Activated CD4-positive, alpha-beta T cell treated with anti-CD3 and anti-CD28 coated beads for 36 hours (primary cell): ENCODE results near the gene PIGH. TPM values are rescaled to one million over a fixed set of nuclear protein-coding genes. Genes with fewer than 3 reads are reported as not detected.
"Not testable (repeated sequence)": the region's sequence is repeated elsewhere in the genome, so short reads cannot be mapped to it uniquely, and the experiment has no call there.

Experiments used
- ATAC-seq: fragments of 200-7000 bp; cut with Tn5 transposase; one replicate; pipeline ENCODE4 v1.10.0; 2021; ENCODE audit warnings: mild to moderate bottlenecking, moderate library complexity
- CTCF ChIA-PET: fragments of 350-600 bp; sonication (Branson Sonifier 250); formaldehyde crosslinking; loops from one replicate; lab custom pipeline; 2021; ENCODE audit warnings: antibody characterized with exemption; lab: Charles Lee
- POLR2A ChIA-PET: fragments of 350-600 bp; sonication (Branson Sonifier 250); formaldehyde crosslinking; loops from one replicate; lab custom pipeline; 2021; ENCODE audit warnings: antibody characterized with exemption, inconsistent platforms; lab: Charles Lee
- DNase-seq: peaks from one replicate; pipeline ENCODE4 v3.0.0-alpha.2; 2020
- H3K27ac Mint-ChIP-seq: one replicate; pipeline ENCODE4 v1.8.0; 2021; ENCODE audit warnings: mixed read lengths
- H3K27me3 Mint-ChIP-seq: one replicate; pipeline ENCODE4 v1.8.0; 2021; ENCODE audit warnings: mixed read lengths
- H3K36me3 Mint-ChIP-seq: one replicate; pipeline ENCODE4 v1.8.0; 2021; ENCODE audit warnings: low read depth, mixed read lengths
- H3K4me1 Mint-ChIP-seq: one replicate; pipeline ENCODE4 v1.8.0; 2021; ENCODE audit warnings: mixed read lengths
- H3K4me3 Mint-ChIP-seq: one replicate; pipeline ENCODE4 v1.8.0; 2021; ENCODE audit warnings: mild to moderate bottlenecking, moderate library complexity, mixed read lengths
- H3K9me3 Mint-ChIP-seq: one replicate; pipeline ENCODE4 v1.8.0; 2021; ENCODE audit warnings: low read depth, mixed read lengths
- intact Hi-C, 2 experiments: fragments of 100-400 bp; cut with DNase I in 1 of 2; cut with micrococcal nuclease in 1 of 2; formaldehyde crosslinking; loops; one replicate each; pipeline versions ENCODE4 v1.14.2 to v1.15.1; 2022 to 2024; cut with DNase I, micrococcal nuclease
- total RNA-seq, 2 experiments: library from RNA; stranded (reverse); gene quantifications; one replicate each; pipeline ENCODE4 v1.2.3, GENCODE V29; 2021

PIGH gene
- total RNA-seq, 2 experiments from 2014 or later, result 14.9 to 21.4 TPM

GRCh38 chr14:67609642-67610310 lies 9.7 kb upstream of the PIGH start:
- intact Hi-C loops, result loop anchor here in 1 of 2 experiments (10.0 kb wide), 2 partner anchors 365 to 1185 kb away; partner anchors contain the start of genes PALS1 and ZFP36L1
- DNase-seq, result no peak
- H3K4me3 Mint-ChIP-seq, result no peak overlapping the region
- ChIA-PET CTCF (interaction anchor here (0.7 to 3.0 kb wide), 9 partner anchors 9 to 183 kb away, joined by 3 to 16 read pairs (median 4); partner anchors contain the start of genes ARG2 and PIGH), POLR2A (no interaction called here)
- peaks cover 13% of the 10 kb centered on the region for H3K4me1 Mint-ChIP-seq
- ATAC-seq, result no peak
- no peaks in the 10 kb centered on the region for H3K36me3 Mint-ChIP-seq
- H3K27ac Mint-ChIP-seq, result no peak overlapping the region
- no peaks in the 10 kb centered on the region for H3K27me3 Mint-ChIP-seq
- no peaks in the 10 kb centered on the region for H3K9me3 Mint-ChIP-seq

GRCh38 chr14:67607646-67608045 lies 7.6 kb upstream of the PIGH start:
- H3K4me1 Mint-ChIP-seq, result peaks cover 13% of the 10 kb centered on the region
- DNase-seq, result no peak
- H3K27me3 Mint-ChIP-seq, result no peaks in the 10 kb centered on the region
- H3K27ac Mint-ChIP-seq, result no peak overlapping the region
- ATAC-seq, result no peak
- no peaks in the 10 kb centered on the region for H3K9me3 Mint-ChIP-seq
- no peaks in the 10 kb centered on the region for H3K36me3 Mint-ChIP-seq
- ChIA-PET CTCF (no interaction called here), POLR2A (no interaction called here)
- intact Hi-C loops, result loop anchor here in 1 of 2 experiments (10.0 kb wide), 1 partner anchor 1187 kb away; the partner anchor contains the start of gene ZFP36L1
- H3K4me3 Mint-ChIP-seq, result no peak overlapping the region

GRCh38 chr14:67602995-67603545 lies 3.0 kb upstream of the PIGH start:
- ChIA-PET CTCF (interaction anchor here (1.2 kb wide), 1 partner anchor 77 kb away, joined by 3 read pairs; no protein-coding TSS in a partner anchor), POLR2A (no interaction called here)
- H3K36me3 Mint-ChIP-seq, result peaks cover 3% of the 10 kb centered on the region
- no peak overlapping the region for H3K27ac Mint-ChIP-seq
- DNase-seq (no peak), ATAC-seq (no peak)
- H3K4me3 Mint-ChIP-seq, result no peak overlapping the region
- no peaks in the 10 kb centered on the region for H3K9me3 Mint-ChIP-seq
- intact Hi-C loops, result loop anchor here in 1 of 2 experiments (5.0 to 10.0 kb wide), 2 partner anchors 1096 to 1192 kb away; partner anchors contain the start of genes GPHN and ZFP36L1
- H3K4me1 Mint-ChIP-seq, result peaks cover 22% of the 10 kb centered on the region
- no peaks in the 10 kb centered on the region for H3K27me3 Mint-ChIP-seq

- intact Hi-C loops, result loop anchor here in 1 of 2 experiments (5.0 to 10.0 kb wide), 2 partner anchors 1095 to 1193 kb away; partner anchors contain the start of genes GPHN and ZFP36L1
- H3K4me3 Mint-ChIP-seq, result no peak overlapping the region
- DNase-seq (no peak), ATAC-seq (no peak)
- H3K9me3 Mint-ChIP-seq, result no peaks in the 10 kb centered on the region
- H3K27ac Mint-ChIP-seq, result no peak overlapping the region
- no peaks in the 10 kb centered on the region for H3K27me3 Mint-ChIP-seq
- ChIA-PET POLR2A (no interaction called here), CTCF (no interaction called here)
- H3K36me3 Mint-ChIP-seq, result peaks cover 3% of the 10 kb centered on the region
- peaks cover 29% of the 10 kb centered on the region for H3K4me1 Mint-ChIP-seq
Observed at GRCh38 chr14:67602076-67602475, 2.0 kb upstream of the PIGH start.

- Mint-ChIP-seq H3K4me3 (peak overlapping the region; percentile 94), H3K4me1 (peaks cover 34% of the 10 kb centered on the region), H3K27ac (peak overlapping the region; percentile 94)
- ATAC-seq, H3K9me3 Mint-ChIP-seq, H3K36me3 Mint-ChIP-seq, H3K27me3 Mint-ChIP-seq, DNase-seq: not testable (repeated sequence)
- intact Hi-C loops, result loop anchor here (1.0 to 10.0 kb wide), 10 partner anchors 18 to 1194 kb away; partner anchors contain the start of genes RDH11 (in 2 of the 2), ARG2 (in 1 of the 2), ATP6V1D (in 1 of the 2) and GPHN (in 1 of the 2)
- CTCF ChIA-PET, result interaction anchor here (0.7 to 4.5 kb wide), 18 partner anchors 10 to 220 kb away, joined by 3 to 39 read pairs (median 7); partner anchors contain the start of genes ARG2, RDH12 and ZFYVE26
- POLR2A ChIA-PET, result interaction anchor here (0.5 to 1.4 kb wide), 6 partner anchors 8 to 104 kb away, joined by 3 to 7 read pairs (median 4); partner anchors contain the start of gene RDH11
Observed at GRCh38 chr14:67600562-67600974, 500 bp upstream of the PIGH start.

- ChIA-PET POLR2A (no interaction called here), CTCF (interaction anchor here (0.9 kb wide), 1 partner anchor 69 kb away, joined by 3 read pairs; no protein-coding TSS in a partner anchor)
- H3K27ac Mint-ChIP-seq, result no peak overlapping the region
- H3K36me3 Mint-ChIP-seq, result peaks cover 22% of the 10 kb centered on the region
- no peaks in the 10 kb centered on the region for H3K27me3 Mint-ChIP-seq
- intact Hi-C loops, result no loop called here
- DNase-seq (no peak), ATAC-seq (no peak)
- H3K9me3 Mint-ChIP-seq, result no peaks in the 10 kb centered on the region
- H3K4me1 Mint-ChIP-seq, result peaks cover 28% of the 10 kb centered on the region
- no peak overlapping the region for H3K4me3 Mint-ChIP-seq
Observed at GRCh38 chr14:67595392-67595791, 4.7 kb downstream of the PIGH start.

- ATAC-seq, DNase-seq, H3K27me3 Mint-ChIP-seq, POLR2A ChIA-PET, H3K4me3 Mint-ChIP-seq, H3K27ac Mint-ChIP-seq, H3K9me3 Mint-ChIP-seq, intact Hi-C loops: not testable (repeated sequence)
- peaks cover 25% of the 10 kb centered on the region for H3K36me3 Mint-ChIP-seq
- H3K4me1 Mint-ChIP-seq, result peaks cover 18% of the 10 kb centered on the region
- CTCF ChIA-PET, result interaction anchor here (0.6 kb wide), 1 partner anchor 120 kb away, joined by 3 read pairs; no protein-coding TSS in a partner anchor
Observed at GRCh38 chr14:67593650-67594049, 6.4 kb downstream of the PIGH start.

GRCh38 chr14:67589204-67589770 lies 10.8 kb downstream of the PIGH start:
- no peaks in the 10 kb centered on the region for H3K27me3 Mint-ChIP-seq
- H3K4me3 Mint-ChIP-seq, result no peak overlapping the region
- POLR2A ChIA-PET, result interaction anchor here (0.7 kb wide), 1 partner anchor 115 kb away, joined by 3 read pairs; no protein-coding TSS in a partner anchor
- no peaks in the 10 kb centered on the region for H3K4me1 Mint-ChIP-seq
- CTCF ChIA-PET, result interaction anchor here (0.9 to 3.4 kb wide), 7 partner anchors 8 to 177 kb away, joined by 3 to 22 read pairs (median 4); partner anchors contain the start of genes PIGH and PLEK2
- no peak for DNase-seq
- no peak overlapping the region for H3K27ac Mint-ChIP-seq
- intact Hi-C loops, result no loop called here
- no peaks in the 10 kb centered on the region for H3K9me3 Mint-ChIP-seq
- peaks cover 14% of the 10 kb centered on the region for H3K36me3 Mint-ChIP-seq
- ATAC-seq, result no peak

GRCh38 chr14:67586369-67586768 lies 13.7 kb downstream of the PIGH start:
- no peak overlapping the region for H3K27ac Mint-ChIP-seq
- no peak overlapping the region for H3K4me3 Mint-ChIP-seq

GRCh38 chr14:67584978-67585377 lies 15.1 kb downstream of the PIGH start:
- no peak overlapping the region for H3K4me3 Mint-ChIP-seq
- intact Hi-C loops, result loop anchor here (1.0 to 2.0 kb wide), 3 partner anchors 82 to 119 kb away; no protein-coding TSS in a partner anchor
- CTCF ChIA-PET, result interaction anchor here (0.6 to 7.9 kb wide), 14 partner anchors 10 to 203 kb away, joined by 3 to 59 read pairs (median 5); partner anchors contain the start of gene PIGH
- no peak overlapping the region for H3K27ac Mint-ChIP-seq
- no peaks in the 10 kb centered on the region for H3K9me3 Mint-ChIP-seq
- DNase-seq, result no peak
- H3K36me3 Mint-ChIP-seq, result peaks cover 4% of the 10 kb centered on the region
- no peaks in the 10 kb centered on the region for H3K27me3 Mint-ChIP-seq
- H3K4me1 Mint-ChIP-seq, result no peaks in the 10 kb centered on the region
- ATAC-seq, result no peak
- POLR2A ChIA-PET, result no interaction called here

More at GRCh38 chr14:67586369-67586768, 13.7 kb downstream of the PIGH start:
- DNase-seq (no peak), ATAC-seq (no peak)
- Mint-ChIP-seq H3K9me3 (no peaks in the 10 kb centered on the region), H3K27me3 (no peaks in the 10 kb centered on the region), H3K36me3 (peaks cover 9% of the 10 kb centered on the region), H3K4me1 (no peaks in the 10 kb centered on the region)
- intact Hi-C loops, result no loop called here
- POLR2A ChIA-PET, result interaction anchor here (1.0 kb wide), 1 partner anchor 13 kb away, joined by 3 read pairs; the partner anchor contains the start of gene PIGH
- CTCF ChIA-PET, result interaction anchor here (0.6 to 7.9 kb wide), 7 partner anchors 14 to 253 kb away, joined by 3 to 53 read pairs (median 6); partner anchors contain the start of gene PIGH
